ENCODE measurements around the gene EPN2.

Gene EPN2

GRCh38 chr17:19333132-19333440 lies 95.9 kb downstream of the EPN2 start:
- no peak overlapping the region for H3K4me3 Mint-ChIP-seq
- DNase-seq: no peak
- peaks cover 8% of the 10 kb centered on the region for H3K4me1 Mint-ChIP-seq
- no peaks in the 10 kb centered on the region for H3K9me3 Mint-ChIP-seq
- no peak overlapping the region for H3K27ac Mint-ChIP-seq
- ATAC-seq: no peak
- peaks cover 52% of the 10 kb centered on the region for H3K27me3 Mint-ChIP-seq

GRCh38 chr17:19333736-19334290 lies 96.6 kb downstream of the EPN2 start:
- peaks cover 59% of the 10 kb centered on the region for H3K27me3 Mint-ChIP-seq
- H3K4me1 Mint-ChIP-seq: peaks cover 8% of the 10 kb centered on the region
- no peak overlapping the region for H3K4me3 Mint-ChIP-seq
- no peak for DNase-seq
- H3K9me3 Mint-ChIP-seq: no peaks in the 10 kb centered on the region
- no peak for ATAC-seq
- peak overlapping the region in 1 of 2 donors; percentile 3 for H3K27ac Mint-ChIP-seq

- no peak for DNase-seq
- no peak for ATAC-seq
- Mint-ChIP-seq H3K4me1 (peaks cover 8% of the 10 kb centered on the region), H3K27me3 (peaks cover 64% of the 10 kb centered on the region), H3K9me3 (no peaks in the 10 kb centered on the region), H3K27ac (peak overlapping the region in 1 of 2 donors; percentile 3), H3K4me3 (no peak overlapping the region)
These were observed 97.2 kb downstream of the EPN2 start for GRCh38 chr17:19334331-19334730.

- Mint-ChIP-seq H3K27me3 (peaks cover 57% of the 10 kb centered on the region), H3K4me1 (peaks cover 8% of the 10 kb centered on the region), H3K4me3 (no peak overlapping the region), H3K9me3 (no peaks in the 10 kb centered on the region), H3K27ac (peak overlapping the region in 1 of 2 donors; percentile 27)
- DNase-seq: no peak
- ATAC-seq: no peak
These were observed 98.9 kb downstream of the EPN2 start for GRCh38 chr17:19335951-19336631.

GRCh38 chr17:19336938-19337711 lies 100.0 kb downstream of the EPN2 start:
- H3K4me3 Mint-ChIP-seq: no peak overlapping the region
- ATAC-seq (no peak), DNase-seq (no peak)
- H3K9me3 Mint-ChIP-seq: no peaks in the 10 kb centered on the region
- H3K4me1 Mint-ChIP-seq: peaks cover 8% of the 10 kb centered on the region
- no peak overlapping the region for H3K27ac Mint-ChIP-seq
- H3K27me3 Mint-ChIP-seq: peaks cover 67% of the 10 kb centered on the region

- Mint-ChIP-seq H3K27me3 (peaks cover 70% of the 10 kb centered on the region), H3K4me1 (peaks cover 4% of the 10 kb centered on the region), H3K27ac (no peak overlapping the region), H3K9me3 (no peaks in the 10 kb centered on the region), H3K4me3 (no peak overlapping the region)
- no peak for ATAC-seq
- no peak for DNase-seq
These were observed 100.5 kb downstream of the EPN2 start for GRCh38 chr17:19337712-19338023.

- Mint-ChIP-seq H3K27me3 (peaks cover 70% of the 10 kb centered on the region), H3K27ac (no peak overlapping the region), H3K4me1 (no peaks in the 10 kb centered on the region), H3K9me3 (no peaks in the 10 kb centered on the region), H3K4me3 (no peak overlapping the region)
- DNase-seq (peak; percentile 53 to 55), ATAC-seq (peak; percentile 92)
These were observed 101.1 kb downstream of the EPN2 start for GRCh38 chr17:19338031-19338990.

GRCh38 chr17:19339341-19339815 lies 102.2 kb downstream of the EPN2 start:
- Mint-ChIP-seq H3K4me1 (no peaks in the 10 kb centered on the region), H3K27ac (no peak overlapping the region), H3K4me3 (no peak overlapping the region), H3K27me3 (peaks cover 62% of the 10 kb centered on the region), H3K9me3 (no peaks in the 10 kb centered on the region)
- no peak for ATAC-seq
- no peak for DNase-seq

- Mint-ChIP-seq H3K9me3 (no peaks in the 10 kb centered on the region), H3K27ac (no peak overlapping the region), H3K4me3 (no peak overlapping the region), H3K27me3 (peaks cover 49% of the 10 kb centered on the region), H3K4me1 (no peaks in the 10 kb centered on the region)
- DNase-seq (no peak), ATAC-seq (no peak)
These were observed 104.1 kb downstream of the EPN2 start for GRCh38 chr17:19341211-19341631.

GRCh38 chr17:19341641-19342610 lies 104.8 kb downstream of the EPN2 start:
- DNase-seq (no peak), ATAC-seq (no peak)
- Mint-ChIP-seq H3K27me3 (peaks cover 43% of the 10 kb centered on the region), H3K27ac (no peak overlapping the region), H3K4me3 (no peak overlapping the region), H3K4me1 (no peaks in the 10 kb centered on the region), H3K9me3 (no peaks in the 10 kb centered on the region)

- Mint-ChIP-seq H3K27ac (no peak overlapping the region), H3K4me3 (no peak overlapping the region), H3K9me3 (no peaks in the 10 kb centered on the region), H3K27me3 (peaks cover 37% of the 10 kb centered on the region), H3K4me1 (no peaks in the 10 kb centered on the region)
- DNase-seq: no peak
- ATAC-seq: no peak
These were observed 105.6 kb downstream of the EPN2 start for GRCh38 chr17:19342611-19343255.

GRCh38 chr17:19343256-19343630 lies 106.1 kb downstream of the EPN2 start:
- no peak for DNase-seq
- ATAC-seq: no peak
- H3K4me3 Mint-ChIP-seq: no peak overlapping the region
- no peaks in the 10 kb centered on the region for H3K9me3 Mint-ChIP-seq
- H3K27me3 Mint-ChIP-seq: peaks cover 34% of the 10 kb centered on the region
- H3K4me1 Mint-ChIP-seq: no peaks in the 10 kb centered on the region
- no peak overlapping the region for H3K27ac Mint-ChIP-seq

- H3K27ac Mint-ChIP-seq: no peak overlapping the region
- H3K27me3 Mint-ChIP-seq: peaks cover 29% of the 10 kb centered on the region
- no peaks in the 10 kb centered on the region for H3K4me1 Mint-ChIP-seq
- no peak overlapping the region for H3K4me3 Mint-ChIP-seq
- H3K9me3 Mint-ChIP-seq: no peaks in the 10 kb centered on the region
- ATAC-seq (peak; percentile 27), DNase-seq (no peak)
These were observed 106.5 kb downstream of the EPN2 start for GRCh38 chr17:19343671-19344151.
